Epithelial cell of proximal tubule (primary cell): ENCODE data around the gene ATXN10. TPM values are rescaled to one million over a fixed set of nuclear protein-coding genes. Genes with fewer than 3 reads are reported as not detected.
"Not testable (repeated sequence)": the region's sequence is repeated elsewhere in the genome, so short reads cannot be mapped to it uniquely, and the experiment has no call there.

Experiments
- DNase-seq: peaks from one replicate; pipeline ENCODE4 v3.0.0-alpha.2; 2011; ENCODE audit warnings: low read depth
- H3K4me3 ChIP-seq: 2 replicates; pipeline ENCODE4 v1.5.1; 2011; ENCODE audit warnings: low read depth, mild to moderate bottlenecking, low read length
- total RNA-seq: library from RNA; depleted of rRNA; stranded (reverse); fragments of >200 nt; gene quantifications from 2 replicates; pipeline ENCODE4 v1.2.3, GENCODE V29; 2015
- TF ChIP-seq, protein P1 (sequence below): conservative IDR thresholded peaks from 2 replicates; pipeline ENCODE4 v1.5.1; 2012; ENCODE audit warnings: low read depth, mild to moderate bottlenecking, low read length

Gene ATXN10
- total RNA-seq, 1 donor from 2014 or later: 118 TPM

DNA sequence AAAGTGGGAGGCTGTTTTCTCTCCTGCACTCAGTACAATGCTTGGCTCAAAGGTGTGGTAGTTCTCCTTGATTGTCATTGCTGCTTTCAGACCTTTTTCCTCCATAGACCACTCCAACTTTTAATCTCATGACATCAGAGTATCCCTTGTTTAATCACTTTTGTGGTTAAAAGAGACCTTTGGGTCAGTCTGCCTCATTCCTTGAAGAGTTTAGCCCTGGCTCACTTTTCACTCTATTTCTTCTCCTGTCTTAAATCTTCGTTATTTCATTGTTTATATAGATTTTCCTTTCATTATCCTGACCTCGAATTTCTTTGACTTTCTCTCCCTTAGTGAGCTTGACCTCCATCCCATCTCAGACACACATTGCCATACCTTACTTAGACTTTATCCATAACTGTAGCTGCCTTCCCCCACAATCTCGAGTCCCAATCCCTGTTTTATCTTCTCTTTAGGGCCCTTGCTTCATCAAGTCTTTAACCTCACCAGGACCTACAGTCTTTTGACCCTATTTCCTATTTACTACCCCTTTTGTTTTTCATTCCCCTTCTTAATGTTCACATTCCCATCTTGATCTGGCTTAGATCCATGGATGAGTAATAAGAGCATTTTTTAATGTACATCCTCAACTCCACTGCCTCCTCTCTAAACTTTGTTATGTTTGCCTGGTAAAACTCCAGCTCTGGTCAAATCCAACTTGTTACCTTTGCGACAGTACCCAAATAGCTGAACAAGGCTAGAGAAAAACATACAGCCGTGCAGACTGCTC, 9.5 kb downstream of the ATXN10 start:
- no peak for DNase-seq
- TF ChIP-seq, protein P1, sequence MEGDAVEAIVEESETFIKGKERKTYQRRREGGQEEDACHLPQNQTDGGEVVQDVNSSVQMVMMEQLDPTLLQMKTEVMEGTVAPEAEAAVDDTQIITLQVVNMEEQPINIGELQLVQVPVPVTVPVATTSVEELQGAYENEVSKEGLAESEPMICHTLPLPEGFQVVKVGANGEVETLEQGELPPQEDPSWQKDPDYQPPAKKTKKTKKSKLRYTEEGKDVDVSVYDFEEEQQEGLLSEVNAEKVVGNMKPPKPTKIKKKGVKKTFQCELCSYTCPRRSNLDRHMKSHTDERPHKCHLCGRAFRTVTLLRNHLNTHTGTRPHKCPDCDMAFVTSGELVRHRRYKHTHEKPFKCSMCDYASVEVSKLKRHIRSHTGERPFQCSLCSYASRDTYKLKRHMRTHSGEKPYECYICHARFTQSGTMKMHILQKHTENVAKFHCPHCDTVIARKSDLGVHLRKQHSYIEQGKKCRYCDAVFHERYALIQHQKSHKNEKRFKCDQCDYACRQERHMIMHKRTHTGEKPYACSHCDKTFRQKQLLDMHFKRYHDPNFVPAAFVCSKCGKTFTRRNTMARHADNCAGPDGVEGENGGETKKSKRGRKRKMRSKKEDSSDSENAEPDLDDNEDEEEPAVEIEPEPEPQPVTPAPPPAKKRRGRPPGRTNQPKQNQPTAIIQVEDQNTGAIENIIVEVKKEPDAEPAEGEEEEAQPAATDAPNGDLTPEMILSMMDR: no peak
- no peak overlapping the region for H3K4me3 ChIP-seq

DNA sequence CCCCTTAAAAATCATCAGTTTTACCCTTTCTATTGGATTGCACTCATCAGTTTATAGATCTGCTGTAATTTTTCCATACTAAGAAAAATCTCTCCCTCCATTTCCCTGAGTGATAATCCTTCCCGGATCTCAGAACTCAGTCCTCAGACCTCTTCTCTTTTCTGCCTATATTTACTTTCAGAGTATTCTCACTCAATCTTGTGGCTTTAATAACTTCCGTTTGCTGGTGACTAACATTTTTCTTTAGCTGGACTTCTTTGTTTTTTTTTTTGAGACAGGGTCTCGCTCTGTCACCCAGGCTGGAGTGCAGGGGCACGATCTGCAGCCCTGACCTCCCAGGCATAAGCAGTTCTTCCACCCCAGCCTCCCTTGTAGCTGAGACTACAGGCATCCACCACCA, 10.4 kb downstream of the ATXN10 start:
- TF ChIP-seq, protein P1: no peak
- no peak for DNase-seq
- no peak overlapping the region for H3K4me3 ChIP-seq

DNA sequence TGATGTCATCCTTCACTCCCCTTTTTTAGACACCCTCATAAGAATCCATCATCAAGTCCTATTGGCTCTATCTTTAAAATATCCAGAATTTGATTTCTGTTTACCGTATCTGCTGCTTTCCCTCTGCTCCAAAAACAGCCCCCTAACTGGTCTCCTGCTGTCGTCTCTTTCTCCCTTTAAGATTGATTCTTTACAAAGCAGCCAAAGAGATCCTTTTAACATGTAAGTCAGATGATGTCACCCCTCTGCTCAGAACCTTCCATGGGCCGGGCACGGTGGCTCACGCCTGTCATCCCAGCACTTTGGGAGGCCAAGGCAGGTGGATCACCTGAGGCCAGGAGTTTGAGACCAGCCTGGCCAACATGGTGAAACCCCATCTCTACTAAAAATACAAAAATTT, 11.1 kb downstream of the ATXN10 start:
- not testable (repeated sequence) for H3K4me3 ChIP-seq, DNase-seq

DNA sequence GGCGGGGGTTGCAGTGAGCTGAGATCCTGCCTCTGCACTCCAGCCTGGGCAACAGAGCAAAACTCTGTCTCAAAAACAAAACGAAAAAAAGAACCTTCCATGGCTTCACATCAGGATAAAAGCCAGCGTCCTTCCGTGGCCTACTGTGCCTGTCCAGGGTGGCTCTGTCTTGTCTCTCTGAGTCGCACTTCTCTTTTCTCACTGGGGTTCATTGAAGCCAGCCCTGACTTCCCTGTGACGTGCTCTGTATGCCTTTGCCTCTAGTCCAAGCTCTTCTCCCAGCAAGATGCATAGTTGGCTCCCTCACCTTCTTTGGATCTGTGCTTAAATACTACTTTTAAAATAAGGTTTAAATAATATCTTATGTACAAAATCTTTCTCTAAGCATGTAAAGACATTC, 11.6 kb downstream of the ATXN10 start:
- TF ChIP-seq, protein P1: no peak
- no peak for DNase-seq
- H3K4me3 ChIP-seq: no peak overlapping the region

DNA sequence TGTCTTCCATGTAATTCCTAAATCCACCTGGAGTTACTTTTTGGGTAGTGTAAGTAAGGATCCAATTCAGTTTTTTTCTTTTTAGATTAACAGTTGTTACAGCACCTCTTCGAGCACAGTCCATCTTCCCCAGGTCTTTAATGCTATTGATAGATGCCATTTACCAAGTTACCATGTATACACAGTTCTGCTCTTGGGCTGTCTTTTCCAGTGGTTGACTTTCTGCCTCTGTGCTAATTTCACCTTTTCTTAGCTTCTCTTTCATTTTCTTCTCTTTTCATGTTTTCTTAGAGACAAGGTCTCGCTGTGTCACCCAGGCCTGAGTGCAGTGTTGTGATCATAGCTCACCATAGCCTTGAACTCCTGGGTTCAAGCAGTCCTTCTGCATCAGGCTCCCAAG, 12.0 kb downstream of the ATXN10 start:
- H3K4me3 ChIP-seq: no peak overlapping the region
- no peak for DNase-seq
- TF ChIP-seq, protein P1: no peak

DNA sequence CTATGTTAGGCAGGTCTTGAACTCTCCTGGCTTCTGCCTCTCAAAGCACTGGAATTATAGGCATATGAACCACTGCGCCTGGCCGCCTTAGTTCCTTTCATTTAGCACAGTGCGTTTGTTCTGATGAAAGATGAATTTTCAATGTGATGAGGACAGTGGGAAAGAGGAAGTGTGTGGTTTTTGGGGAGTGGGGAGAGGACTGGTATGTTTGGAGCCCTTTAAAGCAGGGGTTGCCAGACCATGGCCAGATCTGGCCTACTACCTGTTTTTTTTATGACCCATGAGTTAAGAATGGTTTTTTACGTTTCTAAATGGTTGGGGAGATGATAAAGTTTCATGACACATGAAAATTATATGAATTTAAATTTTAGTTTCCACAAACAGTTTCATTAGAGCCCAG, 12.5 kb downstream of the ATXN10 start:
- TF ChIP-seq, protein P1: no peak
- H3K4me3 ChIP-seq: no peak overlapping the region
- DNase-seq: no peak

DNA sequence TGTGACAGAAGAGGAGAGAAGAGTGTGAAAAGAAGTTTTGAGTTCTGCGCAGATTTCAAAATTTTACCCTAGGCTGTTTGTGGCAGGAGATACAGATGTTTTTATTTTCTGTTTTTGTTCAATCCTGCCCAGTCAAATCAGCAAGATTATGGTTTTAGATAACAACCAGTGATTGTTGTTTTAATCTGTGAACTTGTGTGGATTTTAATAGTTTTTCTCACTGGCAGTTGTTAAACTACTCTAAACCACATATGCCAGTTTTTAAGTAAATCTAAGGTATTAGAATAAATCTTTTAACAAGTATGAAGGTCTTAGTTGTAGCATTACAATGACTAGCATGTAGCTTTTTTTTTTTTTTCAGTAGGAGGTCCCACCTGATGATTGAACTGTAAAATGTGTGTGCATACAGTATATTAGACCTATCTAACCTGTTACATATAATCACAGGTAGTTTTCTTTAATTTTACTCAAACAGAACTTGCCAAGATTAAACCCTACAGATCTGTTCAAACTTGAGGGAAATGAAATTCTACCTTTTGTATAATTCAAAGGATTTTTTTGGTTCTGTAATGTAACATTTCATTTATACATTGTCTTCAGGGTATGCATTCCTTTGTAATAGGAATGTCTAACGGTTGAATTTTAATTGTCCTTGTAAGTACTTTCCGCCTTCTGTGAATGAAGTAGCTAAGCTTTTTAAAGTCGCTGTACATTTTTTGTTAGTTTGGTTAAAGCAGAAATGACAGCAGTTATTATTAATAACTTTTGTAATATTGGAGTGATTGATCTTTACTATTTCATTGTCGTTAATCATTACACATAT, 13.3 kb downstream of the ATXN10 start:
- TF ChIP-seq, protein P1: no peak
- DNase-seq: no peak
- H3K4me3 ChIP-seq: no peak overlapping the region
